GM18858 (cell line): ENCODE data around the gene TLR4.

Experiments
- ATAC-seq: cut with Tn5 transposase; IDR thresholded peaks from one replicate; pipeline ENCODE4 v1.9.1; 2021; ENCODE audit not compliant: unreplicated experiment

The TLR4 gene

DNA sequence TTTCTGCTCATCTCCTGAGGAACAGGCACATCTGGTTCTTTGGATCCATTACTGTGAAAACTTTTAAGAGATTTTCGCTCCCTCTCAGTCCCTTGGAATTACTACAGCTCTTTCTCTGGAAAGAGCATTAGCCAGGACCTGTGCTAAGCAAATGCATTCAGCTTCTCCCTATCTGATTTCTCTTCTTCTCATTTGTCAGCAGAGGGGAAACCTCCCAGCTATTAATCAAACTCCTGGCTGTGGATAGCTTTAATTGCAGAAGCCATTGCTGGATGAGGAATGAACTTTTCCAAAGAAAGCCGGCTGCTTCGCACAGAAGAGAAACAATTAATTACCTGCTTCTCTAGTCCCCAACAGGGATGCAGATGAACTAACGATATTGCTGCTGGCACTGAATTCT is 37.9 kb downstream of the TLR4 start:
- ATAC-seq = no peak

DNA sequence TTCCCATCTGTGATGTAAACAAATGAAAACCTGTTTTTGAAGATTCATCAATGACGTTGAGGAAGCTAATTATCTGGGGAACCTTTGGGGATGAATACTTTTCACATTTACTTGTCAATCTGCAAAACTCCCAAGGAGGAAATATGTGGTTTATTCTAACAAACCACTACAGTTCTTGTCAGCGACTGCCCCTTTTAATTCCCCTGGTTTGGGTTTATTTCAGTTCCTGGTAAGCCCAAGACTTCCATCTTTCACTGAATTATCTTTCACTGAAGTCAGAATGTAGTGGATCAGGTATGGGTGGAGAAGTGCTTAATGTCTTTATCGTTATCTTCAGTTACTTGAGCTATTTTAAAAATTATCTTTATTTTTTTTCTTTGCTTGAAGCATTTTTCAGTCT is 40.2 kb downstream of the TLR4 start:
- no peak for ATAC-seq

- ATAC-seq = no peak
Measured at GRCh38 chr9:117744856-117745389, 40.7 kb downstream of the TLR4 start.

GRCh38 chr9:117745598-117745997 is 41.4 kb downstream of the TLR4 start:
- no peak for ATAC-seq

- no peak for ATAC-seq
Measured at GRCh38 chr9:117746263-117746662, 42.1 kb downstream of the TLR4 start.

DNA sequence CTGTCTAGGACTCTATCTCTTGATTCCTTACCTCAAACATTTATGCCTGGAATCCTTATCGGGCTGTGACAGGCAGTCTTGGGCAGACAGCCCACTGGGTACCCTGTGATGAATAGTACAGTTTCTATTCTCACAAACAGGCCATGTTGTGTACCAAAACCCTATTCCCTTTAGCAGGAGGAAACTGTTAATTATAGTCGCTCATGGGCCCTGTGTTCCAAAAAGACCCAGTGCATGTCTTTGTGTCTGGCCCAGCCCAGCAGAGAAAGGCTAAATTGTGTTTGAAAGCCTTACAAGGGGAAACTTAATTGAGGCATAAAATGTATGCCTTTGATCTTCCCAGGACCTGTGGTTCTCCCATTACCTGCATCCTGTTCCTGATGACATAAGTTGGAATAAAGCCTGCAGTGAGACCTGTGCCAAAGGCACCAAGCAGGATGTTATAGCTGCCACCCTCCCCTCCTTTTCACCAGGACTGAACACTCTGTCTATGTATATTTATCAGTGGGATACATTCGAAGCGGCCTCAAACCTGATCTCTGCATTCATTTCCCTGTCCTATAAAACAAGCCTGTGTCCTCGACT is 43.3 kb downstream of the TLR4 start:
- no peak for ATAC-seq

GRCh38 chr9:117750401-117750800 is 46.2 kb downstream of the TLR4 start:
- no peak for ATAC-seq

DNA sequence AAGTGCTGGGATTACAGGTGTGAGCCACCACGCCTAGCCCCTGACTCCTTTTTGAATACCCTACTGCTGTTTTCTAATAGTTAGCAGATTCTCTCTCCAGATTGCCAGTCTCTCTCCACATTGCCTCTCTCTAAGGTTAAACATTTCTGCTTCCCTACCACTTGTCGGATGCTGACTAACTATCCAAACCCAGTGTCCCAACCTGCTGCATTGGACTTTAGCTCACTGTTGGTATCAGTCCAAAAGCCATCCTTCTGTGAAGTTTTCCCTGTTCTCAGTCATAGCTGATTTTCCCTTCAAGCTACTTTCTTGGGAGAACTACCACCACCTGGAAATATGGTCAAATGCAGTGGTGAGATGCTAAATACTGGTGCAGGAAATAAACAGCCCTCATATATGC is 48.7 kb downstream of the TLR4 start:
- ATAC-seq = no peak

- ATAC-seq = no peak
Measured at GRCh38 chr9:117757561-117758190, 53.5 kb downstream of the TLR4 start.

GRCh38 chr9:117763314-117763713 is 59.1 kb downstream of the TLR4 start:
- no peak for ATAC-seq

- no peak for ATAC-seq
Measured at GRCh38 chr9:117768750-117769395, 64.7 kb downstream of the TLR4 start.

DNA sequence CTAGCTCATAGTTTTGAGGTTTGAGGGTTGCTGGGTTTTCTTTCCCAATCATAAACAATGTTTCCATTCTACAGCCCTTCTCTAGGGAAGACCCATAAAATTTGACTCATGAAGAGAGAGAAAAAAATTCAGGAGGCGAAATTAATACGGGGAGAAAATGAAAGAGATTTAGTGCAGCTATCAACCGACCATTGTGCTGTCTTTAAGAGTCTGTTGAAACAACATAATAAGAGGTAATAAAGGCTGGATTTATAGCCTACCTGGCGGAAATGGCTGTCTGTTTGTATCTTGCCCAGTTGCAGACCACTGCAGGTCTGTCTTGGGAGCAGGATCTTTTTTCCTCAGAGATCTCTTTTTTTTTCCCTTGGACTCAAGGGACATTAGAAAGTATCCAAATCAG is 66.9 kb downstream of the TLR4 start:
- no peak for ATAC-seq

DNA sequence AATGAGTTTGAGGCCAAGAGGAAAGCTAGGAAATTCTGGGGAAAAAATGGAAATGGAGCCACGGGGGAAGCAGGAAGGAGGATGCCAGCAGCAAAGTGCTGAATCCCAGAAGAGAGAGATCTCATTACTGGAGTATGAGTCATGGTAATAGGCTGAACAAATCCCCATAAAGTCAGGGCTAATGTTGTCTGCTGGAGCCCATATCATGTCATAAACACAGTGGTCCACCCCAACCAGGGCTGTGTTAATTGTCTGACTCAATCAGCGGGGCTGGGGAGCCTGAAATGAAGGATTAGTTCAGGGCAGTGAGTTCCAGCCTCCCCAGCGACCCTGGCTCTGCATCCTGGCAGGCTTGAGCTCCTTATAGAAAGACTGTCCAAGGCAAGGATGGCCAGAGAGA is 68.8 kb downstream of the TLR4 start:
- no peak for ATAC-seq
